ENCODE measurements around the gene PRPF4. TPM values are rescaled to one million over a fixed set of nuclear protein-coding genes. Genes with fewer than 3 reads are reported as not detected.

Gene PRPF4
- total and polyA plus RNA-seq, 9 of the 15 experiments (the other 6 are each of a cell fraction or from before 2014, with no cell fraction given) = 25.8 to 66.0 (median 39.8) TPM

Other genes with a start within 250 kb of the PRPF4 start
Only the 7 nearest of the 13 such genes appear.
- gene FKBP15, start 54.4 kb upstream of the PRPF4 start, total RNA-seq (2014; rRNA removed) = 15.2 and 18.3 TPM in 2 replicates
- 16.3 and 18.1 TPM in 2 replicates for gene FKBP15, start 54.4 kb upstream of the PRPF4 start, total RNA-seq (2014; rRNA removed; fragmentation: Illumina TruSeq; extraction: Trizol)
- 20.1 and 21.6 TPM in 2 replicates for gene FKBP15, start 54.4 kb upstream of the PRPF4 start, total RNA-seq (2015; rRNA removed; fragmentation: Illumina TruSeq; extraction: Trizol)
- gene FKBP15, start 54.4 kb upstream of the PRPF4 start, total RNA-seq (2021) = 17.9 and 18.9 TPM in 2 replicates
- gene FKBP15, start 54.4 kb upstream of the PRPF4 start, polyA plus RNA-seq (2011; rRNA removed) = 38.0 and 45.2 TPM in 2 replicates
- 19.5 and 23.2 TPM in 2 replicates for gene FKBP15, start 54.4 kb upstream of the PRPF4 start, polyA plus RNA-seq (2014; fragmentation: Illumina TruSeq; extraction: Trizol)
- gene FKBP15, start 54.4 kb upstream of the PRPF4 start, polyA plus RNA-seq (2014; fragmentation: Nextera tagmentation; extraction: Ambion mirVana) = 10 to 100 TPM in 1 of 2 experiments, 1 to 10 TPM in 1; 8.7 to 15.3 TPM
- gene FKBP15, start 54.4 kb upstream of the PRPF4 start, polyA plus RNA-seq (2014; rRNA removed) = 17.9 and 18.9 TPM in 2 replicates
- gene SLC31A1, start 54.1 kb upstream of the PRPF4 start, total RNA-seq (2014; rRNA removed) = 15.4 and 17.2 TPM in 2 replicates
- gene SLC31A1, start 54.1 kb upstream of the PRPF4 start, total RNA-seq (2014; rRNA removed; fragmentation: Illumina TruSeq; extraction: Trizol) = 28.6 and 29.9 TPM in 2 replicates
- gene SLC31A1, start 54.1 kb upstream of the PRPF4 start, total RNA-seq (2015; rRNA removed; fragmentation: Illumina TruSeq; extraction: Trizol) = 17.3 and 19.7 TPM in 2 replicates
- 25.8 and 25.9 TPM in 2 replicates for gene SLC31A1, start 54.1 kb upstream of the PRPF4 start, total RNA-seq (2021)
- 39.3 and 40.7 TPM in 2 replicates for gene SLC31A1, start 54.1 kb upstream of the PRPF4 start, polyA plus RNA-seq (2011; rRNA removed)
- 32.0 and 34.6 TPM in 2 replicates for gene SLC31A1, start 54.1 kb upstream of the PRPF4 start, polyA plus RNA-seq (2014; fragmentation: Illumina TruSeq; extraction: Trizol)
- 10 to 100 TPM; 21.7 to 30.7 TPM for gene SLC31A1, start 54.1 kb upstream of the PRPF4 start, polyA plus RNA-seq (2014; fragmentation: Nextera tagmentation; extraction: Ambion mirVana)
- gene SLC31A1, start 54.1 kb upstream of the PRPF4 start, polyA plus RNA-seq (2014; rRNA removed) = 19.7 and 25.4 TPM in 2 replicates
- 38.9 and 49.8 TPM in 2 replicates for gene CDC26, start 86 bp upstream of the PRPF4 start, total RNA-seq (2014; rRNA removed)
- 60.0 and 61.5 TPM in 2 replicates for gene CDC26, start 86 bp upstream of the PRPF4 start, total RNA-seq (2014; rRNA removed; fragmentation: Illumina TruSeq; extraction: Trizol)
- 63.9 and 65.3 TPM in 2 replicates for gene CDC26, start 86 bp upstream of the PRPF4 start, total RNA-seq (2015; rRNA removed; fragmentation: Illumina TruSeq; extraction: Trizol)
- gene CDC26, start 86 bp upstream of the PRPF4 start, total RNA-seq (2021) = 33.0 TPM in 2 replicates
- gene CDC26, start 86 bp upstream of the PRPF4 start, polyA plus RNA-seq (2011; rRNA removed) = 30.1 and 42.9 TPM in 2 replicates
- gene CDC26, start 86 bp upstream of the PRPF4 start, polyA plus RNA-seq (2014; fragmentation: Illumina TruSeq; extraction: Trizol) = 69.5 and 76.9 TPM in 2 replicates
- 100 to 1,000 TPM; 132 to 147 TPM for gene CDC26, start 86 bp upstream of the PRPF4 start, polyA plus RNA-seq (2014; fragmentation: Nextera tagmentation; extraction: Ambion mirVana)
- gene CDC26, start 86 bp upstream of the PRPF4 start, polyA plus RNA-seq (2014; rRNA removed) = 57.4 and 64.6 TPM in 2 replicates
- not detected in 2 replicates for gene RNF183, start 27.7 kb downstream of the PRPF4 start, total RNA-seq (2014; rRNA removed)
- gene RNF183, start 27.7 kb downstream of the PRPF4 start, total RNA-seq (2014; rRNA removed; fragmentation: Illumina TruSeq; extraction: Trizol) = not detected in 2 replicates
- not detected in 2 replicates for gene RNF183, start 27.7 kb downstream of the PRPF4 start, total RNA-seq (2015; rRNA removed; fragmentation: Illumina TruSeq; extraction: Trizol)
- 0.22 TPM in 1 of 2 replicates, not detected in the other for gene RNF183, start 27.7 kb downstream of the PRPF4 start, total RNA-seq (2021)
- 2.0 and 3.1 TPM in 2 replicates for gene RNF183, start 27.7 kb downstream of the PRPF4 start, polyA plus RNA-seq (2011; rRNA removed)
- 0.08 TPM in 1 of 2 replicates, not detected in the other for gene RNF183, start 27.7 kb downstream of the PRPF4 start, polyA plus RNA-seq (2014; fragmentation: Illumina TruSeq; extraction: Trizol)
- under 1 TPM in 1 of 2 experiments, not detected in 1; 0.04 TPM for gene RNF183, start 27.7 kb downstream of the PRPF4 start, polyA plus RNA-seq (2014; fragmentation: Nextera tagmentation; extraction: Ambion mirVana)
- 0.08 and 0.11 TPM in 2 replicates for gene RNF183, start 27.7 kb downstream of the PRPF4 start, polyA plus RNA-seq (2014; rRNA removed)
- 0.64 and 0.78 TPM in 2 replicates for gene WDR31, start 64.6 kb downstream of the PRPF4 start, total RNA-seq (2014; rRNA removed)
- gene WDR31, start 64.6 kb downstream of the PRPF4 start, total RNA-seq (2014; rRNA removed; fragmentation: Illumina TruSeq; extraction: Trizol) = 0.95 and 1.3 TPM in 2 replicates
- gene WDR31, start 64.6 kb downstream of the PRPF4 start, total RNA-seq (2015; rRNA removed; fragmentation: Illumina TruSeq; extraction: Trizol) = 0.80 and 1.0 TPM in 2 replicates
- 1.4 and 1.5 TPM in 2 replicates for gene WDR31, start 64.6 kb downstream of the PRPF4 start, total RNA-seq (2021)
- gene WDR31, start 64.6 kb downstream of the PRPF4 start, polyA plus RNA-seq (2011; rRNA removed) = 1.3 and 1.8 TPM in 2 replicates
- 1.2 and 1.3 TPM in 2 replicates for gene WDR31, start 64.6 kb downstream of the PRPF4 start, polyA plus RNA-seq (2014; fragmentation: Illumina TruSeq; extraction: Trizol)
- under 1 TPM; 0.35 to 0.71 TPM for gene WDR31, start 64.6 kb downstream of the PRPF4 start, polyA plus RNA-seq (2014; fragmentation: Nextera tagmentation; extraction: Ambion mirVana)
- gene WDR31, start 64.6 kb downstream of the PRPF4 start, polyA plus RNA-seq (2014; rRNA removed) = 0.66 and 1.5 TPM in 2 replicates
- 0.16 and 0.18 TPM in 2 replicates for gene BSPRY, start 73.9 kb downstream of the PRPF4 start, total RNA-seq (2014; rRNA removed)
- gene BSPRY, start 73.9 kb downstream of the PRPF4 start, total RNA-seq (2014; rRNA removed; fragmentation: Illumina TruSeq; extraction: Trizol) = 0.18 and 0.22 TPM in 2 replicates
- gene BSPRY, start 73.9 kb downstream of the PRPF4 start, total RNA-seq (2015; rRNA removed; fragmentation: Illumina TruSeq; extraction: Trizol) = 0.22 and 0.23 TPM in 2 replicates
- gene BSPRY, start 73.9 kb downstream of the PRPF4 start, total RNA-seq (2021) = 0.16 and 0.45 TPM in 2 replicates
- 0.46 and 0.67 TPM in 2 replicates for gene BSPRY, start 73.9 kb downstream of the PRPF4 start, polyA plus RNA-seq (2011; rRNA removed)
- 0.21 and 0.22 TPM in 2 replicates for gene BSPRY, start 73.9 kb downstream of the PRPF4 start, polyA plus RNA-seq (2014; fragmentation: Illumina TruSeq; extraction: Trizol)
- under 1 TPM; 0.07 TPM for gene BSPRY, start 73.9 kb downstream of the PRPF4 start, polyA plus RNA-seq (2014; fragmentation: Nextera tagmentation; extraction: Ambion mirVana)
- gene BSPRY, start 73.9 kb downstream of the PRPF4 start, polyA plus RNA-seq (2014; rRNA removed) = 0.17 and 0.34 TPM in 2 replicates
- gene HDHD3, start 101.3 kb downstream of the PRPF4 start, total RNA-seq (2014; rRNA removed) = 13.8 and 20.4 TPM in 2 replicates
- gene HDHD3, start 101.3 kb downstream of the PRPF4 start, total RNA-seq (2014; rRNA removed; fragmentation: Illumina TruSeq; extraction: Trizol) = 4.4 and 5.0 TPM in 2 replicates
- gene HDHD3, start 101.3 kb downstream of the PRPF4 start, total RNA-seq (2015; rRNA removed; fragmentation: Illumina TruSeq; extraction: Trizol) = 12.5 and 14.4 TPM in 2 replicates
- gene HDHD3, start 101.3 kb downstream of the PRPF4 start, total RNA-seq (2021) = 15.7 TPM in 2 replicates
- gene HDHD3, start 101.3 kb downstream of the PRPF4 start, polyA plus RNA-seq (2011; rRNA removed) = 10.7 and 10.9 TPM in 2 replicates
- gene HDHD3, start 101.3 kb downstream of the PRPF4 start, polyA plus RNA-seq (2014; fragmentation: Illumina TruSeq; extraction: Trizol) = 10.1 and 12.9 TPM in 2 replicates
- gene HDHD3, start 101.3 kb downstream of the PRPF4 start, polyA plus RNA-seq (2014; fragmentation: Nextera tagmentation; extraction: Ambion mirVana) = 1 to 10 TPM; 1.1 to 2.0 TPM
- 19.1 and 22.7 TPM in 2 replicates for gene HDHD3, start 101.3 kb downstream of the PRPF4 start, polyA plus RNA-seq (2014; rRNA removed)

Data from K562 (cell line).